ENCODE measurements around the gene GREM2.

GREM2 gene

DNA sequence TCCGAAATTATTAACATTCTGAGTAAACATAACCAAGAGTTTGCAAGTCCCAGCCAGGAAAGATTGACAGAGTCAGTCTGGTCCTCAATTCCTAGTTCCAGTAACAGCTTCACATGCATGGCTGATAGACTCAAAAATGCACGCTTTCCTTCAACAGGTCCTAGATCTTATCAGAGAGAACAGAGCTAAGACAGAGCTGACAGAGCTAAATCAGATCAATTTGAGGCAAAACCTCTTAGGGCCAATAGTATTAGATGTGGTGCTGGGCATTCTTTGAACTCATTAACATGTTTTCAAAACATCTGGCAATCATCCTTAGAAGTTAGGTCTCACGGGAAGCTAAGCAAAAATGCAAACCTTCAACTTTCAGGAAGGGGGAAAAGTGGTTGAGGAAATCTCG lies 114.0 kb downstream of the GREM2 start:
- no peak for DNase-seq

DNA sequence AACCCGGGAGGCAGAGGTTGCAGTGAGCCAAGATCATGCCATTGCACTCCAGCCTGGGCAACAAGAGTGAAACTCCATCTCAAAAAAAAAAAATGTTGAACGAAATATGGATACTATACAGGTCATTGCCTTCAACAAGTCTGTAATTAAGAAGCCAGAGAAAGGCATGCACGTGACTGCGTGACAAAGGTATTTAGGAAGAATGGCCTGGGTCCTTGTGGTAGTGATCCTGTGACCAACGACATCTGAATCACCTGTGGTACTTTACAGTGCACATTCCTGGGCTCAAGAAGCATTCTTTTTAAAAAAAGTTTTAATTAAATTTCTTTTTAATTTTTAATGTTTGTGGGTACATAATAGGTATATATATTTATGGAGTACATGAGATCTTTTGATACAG lies 115.0 kb downstream of the GREM2 start:
- DNase-seq = no peak

DNA sequence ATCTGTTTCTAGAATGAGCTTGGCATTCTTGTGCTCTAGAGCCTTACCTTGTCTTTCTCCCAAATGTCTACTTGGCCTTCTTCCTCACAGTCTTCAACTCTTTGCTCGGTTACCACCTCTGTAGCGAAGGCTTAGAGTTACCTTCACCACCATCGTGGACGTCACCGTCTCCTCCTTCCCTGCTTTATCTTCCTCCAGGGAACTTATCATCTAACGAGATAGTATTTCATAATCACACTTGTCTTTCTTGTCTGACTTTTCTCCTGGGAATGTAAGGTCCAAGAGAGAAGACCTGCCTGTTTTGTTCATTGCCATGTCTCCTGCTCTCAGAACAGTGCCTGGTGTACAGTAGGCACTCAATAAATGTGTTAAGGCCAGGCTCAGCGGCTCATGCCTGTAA lies 115.6 kb downstream of the GREM2 start:
- no peak for DNase-seq

DNA sequence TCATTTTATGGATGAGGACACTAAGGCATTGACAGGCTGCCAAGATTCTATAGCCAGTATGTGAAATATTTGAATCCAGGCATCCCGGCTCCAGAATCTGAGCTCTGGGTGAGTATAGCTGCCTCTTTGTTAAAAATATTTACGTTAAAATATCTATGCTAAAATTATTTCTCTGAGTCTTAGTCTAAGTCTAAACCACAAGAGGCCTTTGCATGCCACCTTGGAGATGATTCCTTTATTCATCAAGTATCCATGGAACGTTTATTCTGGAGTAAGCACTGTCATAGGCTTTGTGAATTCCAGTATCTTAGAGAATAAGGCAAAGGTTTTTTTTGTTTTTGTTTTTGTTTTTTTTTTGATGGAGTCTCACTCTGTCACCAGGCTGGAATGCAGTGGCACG lies 116.4 kb downstream of the GREM2 start:
- DNase-seq = no peak

DNA sequence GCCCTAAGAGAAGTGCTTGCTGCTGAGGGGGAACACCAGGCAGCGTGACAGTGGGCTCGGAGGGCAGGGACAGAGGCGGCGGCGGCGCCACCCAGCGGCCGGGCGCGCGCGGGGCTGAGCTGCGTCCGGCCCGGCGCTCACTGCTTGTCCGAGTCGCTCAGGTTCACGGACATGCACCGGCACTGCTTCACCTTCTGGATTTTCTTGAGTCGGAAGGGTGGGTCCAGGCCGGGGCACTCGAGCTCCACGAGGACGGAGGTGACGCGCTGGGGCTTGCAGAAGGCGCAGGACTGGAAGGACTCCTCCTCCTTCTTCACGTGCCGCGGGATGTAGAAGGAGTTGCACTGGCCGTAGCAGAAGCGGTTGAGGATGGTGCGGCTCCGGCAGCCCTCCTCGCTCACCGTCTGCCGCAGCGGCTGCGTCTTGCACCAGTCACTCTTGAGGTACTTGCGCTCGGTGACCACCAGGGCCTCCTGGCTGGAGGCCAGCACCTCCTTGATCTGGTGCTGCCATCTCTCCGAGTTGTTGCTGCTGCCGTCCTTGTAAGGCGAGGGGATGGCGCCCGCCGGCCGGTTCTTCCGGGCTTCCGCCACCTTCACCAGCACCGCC lies 119.0 kb downstream of the GREM2 start:
- no peak for DNase-seq

DNA sequence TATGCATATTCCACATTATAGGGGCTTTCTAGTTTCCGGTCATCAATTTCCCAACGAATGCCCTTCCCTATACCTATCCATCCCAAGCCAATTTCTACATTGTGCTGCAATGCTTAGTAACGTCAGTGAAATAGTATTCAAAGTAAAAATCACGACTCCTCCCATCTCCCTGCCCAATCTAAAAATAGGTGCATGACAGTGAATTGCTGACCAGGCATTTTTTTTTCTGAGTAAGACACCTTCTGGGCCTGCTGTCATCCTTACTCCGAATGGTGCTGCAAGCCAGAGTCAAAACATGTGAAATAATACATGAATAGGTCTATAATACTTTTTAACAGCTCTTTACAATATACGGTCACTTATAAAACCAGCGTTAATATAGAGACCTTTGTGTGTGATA lies 120.2 kb downstream of the GREM2 start:
- DNase-seq = no peak

DNA sequence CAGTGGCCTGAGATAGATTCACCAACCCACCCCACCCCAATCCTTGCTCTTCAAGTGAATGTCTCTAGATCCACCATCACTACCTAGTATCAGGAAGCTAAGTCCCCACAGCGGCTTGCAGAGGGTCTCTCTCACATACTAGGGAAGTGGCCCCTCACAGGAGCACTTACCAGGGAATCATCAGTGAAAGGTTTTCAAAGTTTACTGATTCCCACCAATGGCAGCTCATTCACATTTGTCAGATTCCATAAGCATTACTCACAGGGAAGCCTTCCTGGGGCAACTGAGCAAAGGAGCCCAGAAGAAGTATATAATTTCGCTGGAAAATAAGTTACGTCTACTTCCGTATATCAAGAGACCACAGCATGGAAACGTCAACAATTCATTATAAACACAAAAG lies 120.8 kb downstream of the GREM2 start:
- DNase-seq = peak in 1 of 2 experiments; percentile 16

DNA sequence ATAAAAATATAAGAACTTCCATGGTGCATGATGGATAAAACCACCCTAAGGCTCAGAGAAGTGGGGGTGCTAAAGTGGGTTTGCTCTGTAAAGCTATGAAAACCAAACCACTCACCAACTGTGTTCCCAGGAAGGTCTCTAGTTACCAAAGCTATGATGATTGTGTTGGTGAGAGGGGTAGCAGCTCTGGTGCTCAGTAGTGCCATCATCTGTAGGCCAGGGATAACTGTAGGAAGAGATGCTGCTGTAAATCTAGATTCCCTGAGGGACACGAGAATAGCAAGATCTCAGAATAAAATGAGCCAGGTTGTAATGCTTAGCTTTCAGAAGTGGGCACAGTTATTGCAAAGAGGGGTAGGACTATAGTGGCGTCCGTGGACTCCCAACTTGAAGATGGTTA lies 124.5 kb downstream of the GREM2 start:
- DNase-seq = no peak

DNA sequence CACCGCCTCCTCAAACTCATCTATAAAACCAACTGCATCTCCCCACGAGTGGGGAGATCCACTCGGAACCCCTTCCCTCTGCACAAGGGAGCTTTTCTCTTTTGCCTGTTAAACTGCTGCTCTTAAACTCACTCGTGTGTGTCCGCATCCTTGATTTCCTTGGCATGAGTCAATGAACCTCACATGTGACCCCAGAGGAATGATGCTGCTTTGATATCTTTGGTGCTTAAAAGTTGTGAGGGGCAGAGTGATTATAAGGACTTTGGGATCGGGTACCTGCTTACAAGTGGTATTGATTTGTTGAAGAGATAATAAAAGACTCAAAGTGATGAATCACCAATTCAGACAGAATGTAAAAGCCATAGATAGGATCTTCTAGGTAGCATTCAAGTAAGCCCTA lies 125.3 kb downstream of the GREM2 start:
- DNase-seq = no peak

DNA sequence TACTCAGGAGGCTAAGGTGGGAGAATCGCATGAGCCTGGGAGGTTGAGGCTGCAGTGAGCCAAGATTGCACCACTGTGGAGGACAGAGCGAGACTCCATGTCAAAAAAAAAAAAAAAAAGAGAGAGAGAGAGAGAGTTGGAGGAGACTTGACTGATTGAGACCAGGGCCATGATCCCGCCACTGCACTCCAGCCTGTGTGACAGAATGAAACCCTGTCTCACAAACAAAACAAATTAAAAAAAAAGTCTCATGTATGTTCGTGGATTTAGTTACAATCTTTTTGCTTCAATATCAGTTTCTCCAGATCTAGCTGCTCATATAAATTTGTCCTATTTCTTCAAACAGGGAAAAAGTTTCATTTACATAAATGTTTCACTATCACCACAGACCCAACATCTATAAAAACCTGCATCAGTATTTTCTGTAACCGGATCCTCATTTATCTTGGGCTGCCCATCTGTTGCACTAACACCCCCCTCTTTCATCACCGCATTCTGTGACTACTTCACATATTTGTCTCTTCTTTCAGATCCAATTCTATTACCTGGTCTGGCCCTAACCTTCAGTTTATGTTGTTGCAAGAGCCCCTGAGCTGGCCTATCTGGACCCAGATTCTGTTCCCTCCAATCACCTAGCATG lies 127.0 kb downstream of the GREM2 start:
- no peak for DNase-seq

DNA sequence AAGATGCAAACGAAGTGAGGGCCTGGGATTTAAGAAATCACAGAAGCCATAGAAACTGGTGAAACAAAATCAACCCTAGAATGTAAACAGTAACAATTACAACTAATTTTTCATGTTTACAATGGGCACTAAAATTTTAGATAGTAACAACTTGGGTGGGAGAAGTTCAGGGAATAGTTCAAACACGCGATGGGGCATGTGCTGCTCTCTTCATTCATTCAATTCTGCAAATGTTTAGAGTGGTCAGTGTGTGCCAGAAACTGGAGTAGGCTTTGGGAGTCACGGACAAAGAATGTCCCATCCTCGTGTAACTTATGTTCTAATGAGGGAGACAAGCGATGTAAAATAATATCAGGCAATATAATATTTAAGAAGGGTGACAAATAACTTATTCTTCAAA lies 133.4 kb downstream of the GREM2 start:
- no peak for DNase-seq

DNA sequence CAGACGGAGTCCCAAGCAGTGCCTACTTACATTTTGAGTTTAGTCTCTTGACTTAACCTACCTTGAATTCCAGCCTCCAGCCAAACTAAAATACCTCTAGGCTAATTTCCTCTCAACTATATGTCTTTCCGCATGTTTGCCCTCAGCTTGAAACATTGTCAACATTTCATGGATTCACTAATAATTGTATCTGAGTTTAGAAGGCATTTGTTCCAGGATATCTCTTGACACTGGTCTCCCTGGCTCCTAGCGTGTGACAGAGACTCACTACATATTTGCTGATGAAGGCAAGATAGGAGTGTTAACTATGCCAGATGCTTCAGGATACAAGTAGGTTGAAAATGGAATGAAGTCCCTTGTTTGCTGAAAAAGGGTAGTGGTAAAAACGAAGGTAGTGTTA lies 136.1 kb downstream of the GREM2 start:
- DNase-seq = no peak

DNA sequence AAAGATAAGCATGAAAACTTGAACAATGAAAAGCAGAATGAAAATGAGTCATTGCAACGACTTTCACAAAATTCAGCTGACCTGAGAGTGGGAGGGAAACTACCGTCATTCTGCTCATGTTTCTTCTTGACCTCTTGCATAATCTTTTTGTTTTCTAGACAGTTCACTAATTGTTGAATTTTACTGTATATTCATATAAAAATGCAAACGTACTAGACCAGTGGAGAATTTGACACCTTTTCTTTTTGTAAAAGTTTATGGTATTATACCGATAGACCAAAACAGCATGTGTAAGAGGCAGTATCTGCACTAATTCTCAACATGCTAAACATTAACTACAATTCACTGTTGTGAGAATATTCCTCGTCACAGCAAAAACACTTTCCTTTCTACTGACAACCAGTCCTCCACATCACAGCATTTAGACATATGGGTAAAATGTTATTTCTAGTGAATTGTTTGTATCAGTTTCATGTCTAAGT lies 137.8 kb downstream of the GREM2 start:
- no peak for DNase-seq

DNA sequence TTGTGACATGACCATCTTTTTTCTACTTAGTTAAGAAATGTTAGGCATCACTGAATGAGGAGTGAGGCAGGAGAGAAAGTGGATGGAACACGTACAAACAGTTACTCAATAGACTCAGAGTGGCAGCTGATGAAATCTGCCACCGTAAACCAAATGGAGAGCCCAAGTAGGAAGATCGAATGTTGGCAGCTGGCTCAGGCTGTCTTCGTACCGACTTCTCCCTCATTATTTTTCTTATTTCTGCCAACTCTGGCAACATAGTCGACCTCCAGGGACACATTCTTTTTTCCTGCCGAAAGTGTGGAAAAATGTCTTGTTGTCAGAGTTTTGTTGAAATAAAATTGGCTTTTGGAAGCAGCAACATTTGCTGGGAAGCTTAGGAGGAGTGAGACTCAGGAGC lies 143.3 kb downstream of the GREM2 start:
- DNase-seq = no peak

DNA sequence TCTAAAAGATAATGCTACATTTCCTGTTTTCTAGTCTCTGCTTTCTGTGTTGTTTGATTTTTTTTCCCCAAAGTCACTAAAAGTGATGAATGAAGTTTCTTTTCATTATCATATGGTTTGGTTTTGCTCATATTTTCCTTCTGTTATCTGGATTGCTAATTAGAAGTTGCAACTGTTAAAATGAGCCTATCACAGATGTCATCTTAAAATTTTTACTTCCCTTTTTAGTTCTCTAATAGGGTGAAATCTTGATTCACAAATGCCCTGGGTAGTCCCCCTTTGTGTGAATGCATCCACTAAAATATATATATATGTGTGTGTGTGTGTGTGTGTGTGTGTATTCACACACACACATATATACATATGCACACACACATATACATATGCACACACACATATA lies 144.1 kb downstream of the GREM2 start:
- DNase-seq = no peak

DNA sequence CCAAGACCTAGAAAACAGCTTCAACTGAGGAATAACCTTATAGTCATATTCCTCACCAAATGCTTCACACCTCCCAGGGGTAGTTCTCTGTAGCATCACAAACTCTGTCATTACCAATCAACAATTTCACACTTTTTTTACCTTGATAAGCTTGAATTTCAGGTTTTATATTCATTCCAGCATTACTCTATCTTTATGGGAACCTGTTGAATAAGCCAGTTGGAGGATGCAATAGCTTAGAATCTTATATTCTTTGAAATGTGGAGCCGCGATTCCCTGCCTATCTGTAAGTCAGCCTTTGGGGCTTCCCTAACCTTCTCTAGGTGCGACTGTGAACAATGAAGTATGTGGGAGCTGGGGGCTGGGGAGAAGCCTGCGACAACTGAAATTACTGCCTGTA lies 145.4 kb downstream of the GREM2 start:
- DNase-seq = no peak

DNA sequence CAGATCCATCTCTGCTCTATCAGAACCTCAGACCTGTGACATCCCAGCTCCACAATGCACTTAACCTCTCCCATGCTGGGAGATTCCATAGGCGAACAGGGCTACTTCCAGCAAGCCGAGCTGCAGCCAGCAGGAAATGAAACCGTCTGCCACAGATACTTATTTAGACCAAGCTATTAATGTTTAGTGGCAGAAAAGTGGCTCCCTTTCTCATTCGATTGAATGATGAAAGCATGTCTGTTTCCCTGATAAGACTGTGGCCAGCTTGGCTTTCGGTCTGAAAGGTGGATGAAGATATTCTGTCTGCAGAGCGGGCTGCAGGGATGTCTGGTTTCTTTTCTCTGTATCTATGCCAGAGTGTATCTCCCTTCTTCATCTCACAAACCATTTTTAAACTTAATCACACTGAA lies 146.4 kb downstream of the GREM2 start:
- no peak for DNase-seq

DNA sequence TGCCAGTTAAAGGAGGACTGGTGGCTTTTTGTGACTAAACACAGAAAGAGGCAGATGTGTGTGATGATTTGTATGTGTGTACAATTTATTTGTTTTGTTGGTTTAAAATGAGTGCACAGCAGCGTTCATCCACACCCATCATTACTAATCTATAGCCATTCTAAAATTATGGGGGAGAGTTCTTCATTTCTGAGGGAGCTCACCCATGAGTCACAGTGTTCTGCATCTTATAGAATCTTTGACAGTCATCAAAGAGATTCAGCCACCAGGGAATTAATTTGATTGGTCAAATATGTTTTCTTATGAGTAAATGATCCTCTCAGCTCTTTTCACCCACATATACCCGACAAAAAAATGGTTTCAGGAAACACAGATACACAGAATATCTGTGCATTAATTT lies 147.9 kb downstream of the GREM2 start:
- DNase-seq = no peak

DNA sequence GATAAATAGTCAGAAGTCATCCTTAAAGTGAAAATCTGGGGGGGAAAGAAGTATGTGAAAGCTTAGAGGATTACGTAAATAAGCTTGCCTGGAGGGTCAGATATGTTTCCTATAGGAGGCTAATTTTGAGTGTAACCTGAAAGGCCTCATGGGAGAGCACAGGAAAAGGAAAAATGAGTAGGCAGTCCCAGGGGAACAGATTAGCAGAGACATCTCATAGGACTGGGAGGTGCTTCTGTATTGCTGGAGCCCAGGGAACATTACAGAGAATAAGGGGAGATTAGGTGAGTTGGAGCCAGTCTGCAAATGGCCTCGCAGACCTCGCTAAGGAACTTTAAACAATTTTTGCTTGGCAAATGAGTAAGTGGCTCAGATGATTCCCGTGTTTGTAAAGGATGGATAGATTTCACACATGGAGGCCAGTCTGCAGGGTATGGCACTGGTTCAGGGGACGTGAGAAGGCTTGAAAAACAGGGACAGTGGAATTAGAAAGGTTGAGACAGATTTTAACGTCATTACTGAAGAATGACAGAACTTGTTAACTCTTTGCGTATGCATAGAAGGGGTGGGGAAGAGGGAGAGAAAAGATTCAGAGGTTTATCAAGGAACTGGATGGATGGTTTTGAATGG lies 149.1 kb downstream of the GREM2 start:
- DNase-seq = no peak

DNA sequence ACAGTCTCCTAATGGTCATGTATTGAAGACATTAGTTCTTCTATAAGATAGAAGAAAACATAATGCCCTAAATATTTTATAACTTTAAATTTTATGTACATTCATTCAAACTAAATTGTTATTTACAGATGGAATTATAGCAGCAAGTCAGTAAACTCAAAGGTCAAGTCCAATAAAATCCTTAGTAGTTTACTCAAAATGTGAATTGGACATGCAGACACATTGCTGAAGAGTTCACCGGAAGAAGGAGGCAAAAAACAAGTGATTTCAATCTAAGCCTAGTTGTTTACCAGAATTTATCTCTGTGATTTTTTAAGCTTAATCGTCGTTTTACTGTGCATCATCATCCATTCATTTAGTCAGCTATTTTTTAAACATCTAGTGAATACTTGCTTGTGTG lies 149.7 kb downstream of the GREM2 start:
- DNase-seq = no peak

DNA sequence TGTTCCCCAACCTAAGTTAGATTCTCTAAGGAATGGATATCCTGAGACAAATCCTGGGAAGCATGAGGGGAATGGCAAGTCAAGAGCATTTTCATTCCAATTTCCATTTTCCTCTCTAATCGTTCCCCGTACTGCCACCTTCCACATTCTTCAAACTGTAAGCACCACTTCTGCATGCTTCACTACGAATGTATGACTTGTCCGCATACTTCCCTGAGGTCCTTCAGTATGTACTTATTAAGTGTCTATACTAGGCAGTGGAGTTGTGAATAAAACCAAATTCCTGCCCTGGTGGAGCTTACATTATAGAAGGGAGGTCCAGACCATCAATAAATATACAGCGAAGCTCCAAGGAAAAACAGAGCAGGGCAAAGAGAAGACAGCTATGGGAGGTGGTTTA lies 154.8 kb downstream of the GREM2 start:
- DNase-seq = no peak

DNA sequence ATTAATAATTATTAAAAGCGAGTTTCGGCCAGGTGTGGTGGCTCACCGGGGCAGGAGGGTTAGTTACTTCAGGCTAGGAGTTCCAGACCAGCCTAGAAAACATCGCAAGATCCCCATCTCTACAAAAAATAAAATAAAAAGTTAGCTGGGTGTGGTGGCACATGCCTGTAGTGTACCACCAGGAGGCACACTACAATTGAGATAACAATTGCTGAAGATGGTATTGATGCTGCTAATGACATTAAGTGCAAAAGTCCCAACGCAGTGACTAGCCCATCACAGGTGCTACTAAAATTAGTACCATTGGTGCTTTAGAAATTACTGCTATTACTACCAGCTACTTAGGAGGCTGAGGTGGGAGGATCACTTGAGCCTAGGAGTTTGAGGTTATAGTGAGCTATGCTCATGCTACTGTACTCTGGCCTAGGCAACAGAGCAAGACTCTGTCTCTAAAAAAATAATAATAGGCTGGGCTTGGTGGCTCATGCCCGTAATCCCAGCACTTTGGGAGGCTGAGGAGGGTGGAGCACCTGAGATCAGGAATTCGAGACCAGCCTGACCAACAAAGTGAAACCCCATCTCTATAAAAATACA lies 156.6 kb downstream of the GREM2 start:
- no peak for DNase-seq

DNA sequence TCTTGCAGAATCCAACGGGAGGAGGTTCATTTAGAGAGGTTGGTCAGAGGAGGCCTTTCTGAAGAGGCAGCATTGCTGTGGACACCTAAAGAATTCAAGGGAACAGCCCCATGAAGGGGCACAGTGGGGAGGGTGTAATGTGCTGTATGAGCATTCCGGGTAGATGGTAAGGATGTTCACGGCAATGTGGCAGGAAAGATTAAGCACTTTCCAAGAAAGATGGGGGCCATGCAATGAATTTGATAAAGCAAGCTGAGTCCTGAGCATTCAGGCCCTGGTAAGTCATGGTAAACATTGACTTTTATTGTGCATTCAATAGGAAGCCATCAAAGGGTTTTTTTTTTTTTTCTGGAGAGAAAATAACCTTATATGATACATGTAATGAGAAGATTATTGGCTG lies 166.6 kb downstream of the GREM2 start:
- DNase-seq = no peak

DNA sequence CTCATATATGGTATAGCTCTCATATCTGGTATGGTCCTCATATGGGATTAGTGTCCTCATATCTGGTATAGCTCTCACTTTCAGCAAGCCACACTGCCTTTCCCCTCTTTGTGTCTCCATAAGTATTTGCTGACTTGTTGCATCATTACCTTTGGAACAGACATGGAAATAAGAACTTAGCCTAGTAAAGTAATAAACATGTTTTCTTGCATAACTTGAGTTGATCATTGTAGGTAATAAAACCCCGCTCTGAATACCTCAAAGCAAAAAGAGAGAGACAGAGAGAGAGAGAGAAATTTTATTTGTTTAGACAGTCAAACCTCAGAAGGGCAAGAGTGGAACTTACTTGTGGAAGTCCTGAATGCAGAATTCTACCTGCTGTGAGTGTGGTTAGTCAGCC lies 170.3 kb downstream of the GREM2 start:
- no peak for DNase-seq

Measured in NCI-H2081 (cell line).